Trophoblast cell (in vitro differentiated cells and primary cell): ENCODE results near the gene PTPRN2.

Experiments used
- DNase-seq, 2 donors: peaks; one replicate each; pipeline ENCODE4 v3.0.0-alpha.2; 2016
- H2AFZ ChIP-seq: 2 replicates; pipeline ENCODE4 v1.6.1; 2013; ENCODE audit warnings: low read length, moderate library complexity, mild to moderate bottlenecking; ENCODE audit not compliant: insufficient read depth, poor library complexity
- H2AK5ac ChIP-seq: 2 replicates; pipeline ENCODE4 v1.6.1; 2013; ENCODE audit warnings: mild to moderate bottlenecking, low read length
- H2BK120ac ChIP-seq: 2 replicates; pipeline ENCODE4 v1.6.1; 2013; ENCODE audit warnings: low read length, mild to moderate bottlenecking, moderate library complexity; ENCODE audit not compliant: insufficient read depth, poor library complexity
- H2BK12ac ChIP-seq: 2 replicates; pipeline ENCODE4 v1.6.1; 2013; ENCODE audit warnings: mild to moderate bottlenecking, low read length, moderate library complexity
- H2BK5ac ChIP-seq: 2 replicates; pipeline ENCODE4 v1.6.1; 2013; ENCODE audit warnings: low read length, low read depth, moderate library complexity, mild to moderate bottlenecking; ENCODE audit not compliant: poor library complexity
- H3K14ac ChIP-seq: 2 replicates; pipeline ENCODE4 v1.6.1; 2013; ENCODE audit warnings: mild to moderate bottlenecking, low read length
- H3K18ac ChIP-seq: 2 replicates; pipeline ENCODE4 v1.6.1; 2013; ENCODE audit warnings: mild to moderate bottlenecking, low read length
- H3K23ac ChIP-seq: 2 replicates; pipeline ENCODE4 v1.6.1; 2013; ENCODE audit warnings: low read length
- H3K27ac ChIP-seq: 2 replicates; pipeline ENCODE4 v1.5.1; 2013; ENCODE audit warnings: low read depth, mild to moderate bottlenecking, inconsistent platforms, low read length, moderate library complexity
- H3K27me3 ChIP-seq: 2 replicates; pipeline ENCODE4 v1.6.1; 2013; ENCODE audit warnings: inconsistent platforms, mild to moderate bottlenecking, low read length, moderate library complexity; ENCODE audit not compliant: insufficient read depth
- H3K36me3 ChIP-seq, 2 experiments: 1 replicate in 1 of 2; 2 replicates in 1 of 2; pipeline ENCODE4 v1.6.1; 2013; ENCODE audit warnings: low read length in 2 of 2, mild to moderate bottlenecking in 2 of 2, moderate library complexity in 1 of 2; ENCODE audit not compliant: insufficient read depth in 2 of 2, control insufficient read depth in 1 of 2
- H3K4ac ChIP-seq: 2 replicates; pipeline ENCODE4 v1.6.1; 2013; ENCODE audit warnings: low read depth, mild to moderate bottlenecking, low read length, moderate library complexity
- H3K4me1 ChIP-seq, 2 experiments: 1 replicate in 1 of 2; 2 replicates in 1 of 2; pipeline ENCODE4 v1.6.1; 2013; ENCODE audit warnings: low read length in 2 of 2, mild to moderate bottlenecking in 2 of 2, moderate library complexity in 1 of 2; ENCODE audit not compliant: insufficient read depth in 2 of 2, control insufficient read depth in 1 of 2
- H3K4me2 ChIP-seq: 2 replicates; pipeline ENCODE4 v1.6.1; 2013; ENCODE audit warnings: inconsistent platforms, mild to moderate bottlenecking, low read length, moderate library complexity
- H3K4me3 ChIP-seq: 2 replicates; pipeline ENCODE4 v1.5.1; 2013; ENCODE audit warnings: mild to moderate bottlenecking, low read depth, low read length, inconsistent platforms
- H3K79me1 ChIP-seq: one replicate; pipeline ENCODE4 v1.6.1; 2013; ENCODE audit warnings: low read length
- H3K79me2 ChIP-seq: 2 replicates; pipeline ENCODE4 v1.6.1; 2013; ENCODE audit warnings: low read length, mild to moderate bottlenecking; ENCODE audit not compliant: control insufficient read depth, insufficient read depth, poor library complexity
- H3K9ac ChIP-seq: 2 replicates; pipeline ENCODE4 v1.6.1; 2013; ENCODE audit warnings: mild to moderate bottlenecking, low read length
- H3K9me3 ChIP-seq: 2 replicates; pipeline ENCODE4 v1.6.1; 2013; ENCODE audit warnings: low read depth, mild to moderate bottlenecking, control low read depth, inconsistent platforms, low read length; ENCODE audit not compliant: insufficient read depth
- H4K12ac ChIP-seq: 2 replicates; pipeline ENCODE4 v1.6.1; 2013; ENCODE audit warnings: low read depth, mild to moderate bottlenecking, low read length, moderate library complexity
- H4K8ac ChIP-seq: 2 replicates; pipeline ENCODE4 v1.6.1; 2013; ENCODE audit warnings: low read depth, mild to moderate bottlenecking, low read length, moderate library complexity
- H4K91ac ChIP-seq: one replicate; pipeline ENCODE4 v1.6.1; 2013; ENCODE audit warnings: low read depth, mild to moderate bottlenecking, low read length, moderate library complexity
- WGBS: extraction: QIAGEN DNeasy Blood & Tissue Kit; methylation state at CpG from one replicate; pipeline ENCODE4 v1.1.7; 2013; ENCODE audit warnings: missing lambda C conversion rate; ENCODE audit not compliant: insufficient read length, insufficient coverage; ENCODE audit errors: extremely low coverage; 5-methylcytosine and 5-hydroxymethylcytosine counted together

PTPRN2 gene

DNA sequence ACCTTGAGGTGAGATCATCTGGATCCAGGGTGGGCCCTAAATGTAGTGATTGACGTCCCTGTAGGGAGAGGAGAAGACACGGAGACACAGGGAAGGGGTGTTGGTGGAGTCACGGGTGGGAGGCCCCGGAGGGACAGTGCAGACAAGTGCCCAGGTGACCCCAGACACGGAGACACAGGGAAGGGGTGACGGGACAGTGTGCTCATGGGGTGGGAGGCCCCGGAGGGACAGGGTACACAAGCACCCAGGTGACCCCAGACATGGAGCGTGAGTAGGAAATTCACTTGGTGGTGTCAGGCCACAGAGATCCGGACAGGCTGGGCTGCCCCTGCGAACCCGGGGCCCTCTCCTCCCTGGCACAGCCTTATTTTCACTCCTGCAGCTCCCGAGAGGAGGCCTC lies 176.9 kb downstream of the PTPRN2 start:
- Histone ChIP-seq H3K79me1 (no peaks in the 10 kb centered on the region), H3K23ac (no peak overlapping the region), H2BK12ac (no peak overlapping the region), H3K9me3 (peaks cover 7% of the 10 kb centered on the region), H4K12ac (no peak overlapping the region), H3K4ac (no peak overlapping the region), H4K91ac (no peak overlapping the region), H3K4me1 (no peaks in the 10 kb centered on the region), H3K27ac (no peak overlapping the region), H3K14ac (no peak overlapping the region), H2AFZ (no peak overlapping the region), H3K4me2 (no peak overlapping the region), H3K36me3 (no peaks in the 10 kb centered on the region), H2AK5ac (no peak overlapping the region), H2BK5ac (no peak overlapping the region), H3K79me2 (no peaks in the 10 kb centered on the region), H3K4me3 (no peak overlapping the region), H4K8ac (no peak overlapping the region), H2BK120ac (no peak overlapping the region), H3K27me3 (no peaks in the 10 kb centered on the region), H3K9ac (no peak overlapping the region), H3K18ac (no peak overlapping the region)
- DNase-seq: no peak
- no CpG with 5 or more reads among the region's 12 CpGs for WGBS

DNA sequence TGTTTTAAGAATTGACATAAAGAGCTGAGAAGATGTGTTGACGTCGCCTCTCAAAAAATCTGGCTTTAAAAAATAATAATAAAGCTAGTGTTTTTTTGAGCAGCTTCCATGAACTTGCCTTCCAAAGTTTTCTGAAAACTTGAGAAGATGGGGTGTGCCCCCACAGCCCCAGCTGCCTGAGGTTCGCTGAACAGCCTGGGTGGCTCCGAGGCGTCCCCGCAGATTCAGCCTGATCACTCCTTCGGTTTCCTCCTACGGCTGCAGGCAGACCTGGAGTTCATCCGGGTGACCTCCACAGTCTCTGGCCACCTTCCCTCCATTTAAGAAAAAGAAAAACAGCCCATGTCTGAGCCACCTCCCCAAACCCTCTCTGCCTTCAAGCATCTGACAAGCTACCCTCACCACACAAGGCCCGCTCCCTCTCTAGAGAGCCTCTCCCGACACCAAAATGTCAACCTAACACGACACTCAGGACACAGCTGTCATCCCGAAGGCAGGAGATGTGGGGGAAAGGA lies 177.8 kb downstream of the PTPRN2 start:
- H3K23ac ChIP-seq: no peak overlapping the region
- no peak overlapping the region for H2AFZ ChIP-seq
- no peak overlapping the region for H2BK12ac ChIP-seq
- H4K8ac ChIP-seq: no peak overlapping the region
- no peak overlapping the region for H3K14ac ChIP-seq
- H3K79me1 ChIP-seq: no peaks in the 10 kb centered on the region
- no peaks in the 10 kb centered on the region for H3K36me3 ChIP-seq
- H3K18ac ChIP-seq: no peak overlapping the region
- H3K4me1 ChIP-seq: no peaks in the 10 kb centered on the region
- no peak overlapping the region for H3K4me2 ChIP-seq
- no peak overlapping the region for H4K12ac ChIP-seq
- no peak overlapping the region for H2AK5ac ChIP-seq
- H3K9ac ChIP-seq: no peak overlapping the region
- no peaks in the 10 kb centered on the region for H3K79me2 ChIP-seq
- no peak overlapping the region for H2BK5ac ChIP-seq
- WGBS: no CpG with 5 or more reads among the region's 13 CpGs
- no peaks in the 10 kb centered on the region for H3K27me3 ChIP-seq
- no peak overlapping the region for H3K27ac ChIP-seq
- no peak for DNase-seq
- H2BK120ac ChIP-seq: no peak overlapping the region
- H3K9me3 ChIP-seq: peaks cover 7% of the 10 kb centered on the region
- no peak overlapping the region for H4K91ac ChIP-seq
- H3K4ac ChIP-seq: no peak overlapping the region
- no peak overlapping the region for H3K4me3 ChIP-seq

DNA sequence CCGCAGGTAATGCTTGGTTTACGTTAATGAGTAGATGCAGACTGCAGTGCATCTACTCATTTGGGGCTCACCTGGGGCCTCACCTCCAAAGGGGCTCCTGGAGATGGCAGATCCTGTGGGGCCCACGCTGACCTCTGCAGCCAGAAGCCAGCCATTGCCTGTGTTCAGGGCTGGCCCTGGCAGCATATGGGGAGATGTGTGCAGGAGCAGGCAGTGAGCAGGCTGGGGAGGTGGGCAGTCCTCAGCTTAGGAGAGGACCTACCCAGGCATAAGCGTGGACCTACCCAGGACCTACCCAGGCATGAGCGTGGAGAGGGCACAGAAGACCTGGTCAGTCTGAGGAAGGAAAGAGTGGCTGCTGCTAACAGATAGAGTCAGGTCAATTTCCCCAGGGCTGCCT lies 178.5 kb downstream of the PTPRN2 start:
- Histone ChIP-seq H2BK5ac (no peak overlapping the region), H2AK5ac (no peak overlapping the region), H3K4ac (no peak overlapping the region), H3K14ac (no peak overlapping the region), H3K18ac (no peak overlapping the region), H3K36me3 (no peaks in the 10 kb centered on the region), H4K12ac (no peak overlapping the region), H4K8ac (no peak overlapping the region), H3K27ac (no peak overlapping the region), H4K91ac (no peak overlapping the region), H3K79me2 (no peaks in the 10 kb centered on the region), H3K23ac (no peak overlapping the region), H3K79me1 (no peaks in the 10 kb centered on the region), H2AFZ (no peak overlapping the region), H3K9me3 (peaks cover 7% of the 10 kb centered on the region), H3K27me3 (no peaks in the 10 kb centered on the region), H3K4me3 (no peak overlapping the region), H2BK12ac (no peak overlapping the region), H3K4me2 (no peak overlapping the region), H3K4me1 (no peaks in the 10 kb centered on the region), H2BK120ac (no peak overlapping the region), H3K9ac (no peak overlapping the region)
- DNase-seq: no peak
- no CpG with 5 or more reads among the region's 5 CpGs for WGBS

DNA sequence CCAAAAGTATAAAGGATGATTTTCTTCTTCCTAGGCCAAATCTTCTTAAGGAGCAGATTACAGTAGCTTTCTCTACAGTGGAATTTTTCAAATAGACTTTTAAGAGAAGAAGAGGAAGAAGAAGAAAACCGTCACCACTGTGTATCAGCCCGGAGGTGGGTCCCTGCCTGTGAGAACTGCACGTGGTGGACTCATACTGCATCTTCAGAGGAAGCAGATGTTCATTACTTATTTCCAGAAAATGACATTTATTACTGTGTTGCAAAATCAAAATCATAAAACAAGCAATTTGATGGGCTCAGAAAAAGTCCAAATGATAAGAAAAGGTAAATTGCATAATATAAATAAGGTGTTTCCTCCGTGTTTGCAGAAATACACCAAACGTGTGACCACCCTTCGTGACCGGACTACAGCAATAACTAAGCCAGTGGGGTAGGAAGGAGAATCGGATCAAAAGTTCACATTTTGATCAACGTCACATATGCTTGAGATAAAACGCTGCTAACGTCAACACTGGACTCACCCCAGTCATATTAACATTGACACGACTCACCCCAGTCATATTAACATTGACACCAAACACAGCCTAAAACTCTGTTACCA lies 179.2 kb downstream of the PTPRN2 start:
- no peak overlapping the region for H3K18ac ChIP-seq
- no peaks in the 10 kb centered on the region for H3K79me2 ChIP-seq
- no peak overlapping the region for H3K4ac ChIP-seq
- H2AFZ ChIP-seq: no peak overlapping the region
- H3K4me3 ChIP-seq: no peak overlapping the region
- H3K23ac ChIP-seq: no peak overlapping the region
- no peaks in the 10 kb centered on the region for H3K79me1 ChIP-seq
- no peak overlapping the region for H2BK12ac ChIP-seq
- H4K91ac ChIP-seq: no peak overlapping the region
- H4K8ac ChIP-seq: no peak overlapping the region
- H3K9me3 ChIP-seq: peaks cover 7% of the 10 kb centered on the region
- no peaks in the 10 kb centered on the region for H3K4me1 ChIP-seq
- H3K27me3 ChIP-seq: no peaks in the 10 kb centered on the region
- H4K12ac ChIP-seq: no peak overlapping the region
- H2BK120ac ChIP-seq: no peak overlapping the region
- no peaks in the 10 kb centered on the region for H3K36me3 ChIP-seq
- no peak overlapping the region for H3K4me2 ChIP-seq
- no peak overlapping the region for H2BK5ac ChIP-seq
- H2AK5ac ChIP-seq: no peak overlapping the region
- H3K9ac ChIP-seq: no peak overlapping the region
- H3K14ac ChIP-seq: no peak overlapping the region
- no peak for DNase-seq
- no CpG with 5 or more reads among the region's 12 CpGs for WGBS
- no peak overlapping the region for H3K27ac ChIP-seq
